Measurements from ENCODE around the gene CCDC110. TPM values are rescaled to one million over a fixed set of nuclear protein-coding genes. Genes with fewer than 3 reads are reported as not detected.

The CCDC110 gene
- total RNA-seq = 0.73 and 0.76 TPM in 2 replicates
- long read RNA-seq, partial matches to known transcripts = 0 of 1 reads
- long read RNA-seq, other reads (novel, unspliced or antisense) = 0 of 1 reads

GRCh38 chr4:185471235-185472102, at the start of gene CCDC110:
TSS of gene CCDC110 (minus strand) at chr4:185471733. CDS start at chr4:185471683, 50 bp downstream.
- Mint-ChIP-seq H3K4me3 (ENCODE audit: unreplicated experiment) (peak within 1 kb of the TSS; percentile 89), H3K27ac (ENCODE audit: unreplicated experiment) (peak within 1 kb of the TSS; percentile 77), H3K27me3 (ENCODE audit: unreplicated experiment) (peaks cover 8% of the 10 kb centered on the region), H3K4me1 (ENCODE audit: unreplicated experiment) (peaks cover 20% of the 10 kb centered on the region), H3K36me3 (ENCODE audit: unreplicated experiment) (no peaks in the 10 kb centered on the region), H3K9me3 (ENCODE audit: unreplicated experiment) (no peaks in the 10 kb centered on the region)
- peak; percentile 90 for TF ChIP-seq CTCF (IDR thresholded peaks at IDR 0.05)
- peak; percentile 98 for DNase-seq (ENCODE audit: extremely low spot score, unreplicated experiment)

GRCh38 chr4:185520119-185520518, 48.6 kb upstream of the CCDC110 start:
- Mint-ChIP-seq H3K9me3 (ENCODE audit: unreplicated experiment) (no peaks in the 10 kb centered on the region), H3K4me3 (ENCODE audit: unreplicated experiment) (no peak overlapping the region), H3K27ac (ENCODE audit: unreplicated experiment) (no peak overlapping the region), H3K27me3 (ENCODE audit: unreplicated experiment) (no peaks in the 10 kb centered on the region), H3K4me1 (ENCODE audit: unreplicated experiment) (peaks cover 1% of the 10 kb centered on the region), H3K36me3 (ENCODE audit: unreplicated experiment) (no peaks in the 10 kb centered on the region)
- no peak for TF ChIP-seq CTCF (IDR thresholded peaks at IDR 0.05)
- DNase-seq (ENCODE audit: extremely low spot score, unreplicated experiment) = no peak

GRCh38 chr4:185518494-185518893, 47.0 kb upstream of the CCDC110 start:
- Mint-ChIP-seq H3K27me3 (ENCODE audit: unreplicated experiment) (no peaks in the 10 kb centered on the region), H3K36me3 (ENCODE audit: unreplicated experiment) (no peaks in the 10 kb centered on the region), H3K9me3 (ENCODE audit: unreplicated experiment) (no peaks in the 10 kb centered on the region), H3K4me1 (ENCODE audit: unreplicated experiment) (peaks cover 1% of the 10 kb centered on the region), H3K4me3 (ENCODE audit: unreplicated experiment) (no peak overlapping the region), H3K27ac (ENCODE audit: unreplicated experiment) (no peak overlapping the region)
- TF ChIP-seq CTCF (IDR thresholded peaks at IDR 0.05) = no peak
- no peak for DNase-seq (ENCODE audit: extremely low spot score, unreplicated experiment)

GRCh38 chr4:185518069-185518468, 46.5 kb upstream of the CCDC110 start:
- DNase-seq (ENCODE audit: extremely low spot score, unreplicated experiment) = no peak
- Mint-ChIP-seq H3K9me3 (ENCODE audit: unreplicated experiment) (no peaks in the 10 kb centered on the region), H3K27me3 (ENCODE audit: unreplicated experiment) (no peaks in the 10 kb centered on the region), H3K4me3 (ENCODE audit: unreplicated experiment) (no peak overlapping the region), H3K27ac (ENCODE audit: unreplicated experiment) (no peak overlapping the region), H3K36me3 (ENCODE audit: unreplicated experiment) (no peaks in the 10 kb centered on the region), H3K4me1 (ENCODE audit: unreplicated experiment) (peaks cover 4% of the 10 kb centered on the region)
- no peak for TF ChIP-seq CTCF (IDR thresholded peaks at IDR 0.05)

- Mint-ChIP-seq H3K27ac (ENCODE audit: unreplicated experiment) (no peak overlapping the region), H3K4me3 (ENCODE audit: unreplicated experiment) (no peak overlapping the region), H3K36me3 (ENCODE audit: unreplicated experiment) (no peaks in the 10 kb centered on the region), H3K9me3 (ENCODE audit: unreplicated experiment) (no peaks in the 10 kb centered on the region), H3K4me1 (ENCODE audit: unreplicated experiment) (peaks cover 12% of the 10 kb centered on the region), H3K27me3 (ENCODE audit: unreplicated experiment) (no peaks in the 10 kb centered on the region)
- TF ChIP-seq CTCF (IDR thresholded peaks at IDR 0.05) = no peak
- no peak for DNase-seq (ENCODE audit: extremely low spot score, unreplicated experiment)
Measured at GRCh38 chr4:185515248-185515647, 43.7 kb upstream of the CCDC110 start.
